Panc1 (cell line): ENCODE measurements around the gene R3HDM2.

Source experiments
- TF ChIP-seq, protein P1 (sequence below): fragments of 450-650 bp; IDR thresholded peaks from 2 replicates; pipeline ENCODE4 v1.5.1; 2017; ENCODE audit warnings: mild to moderate bottlenecking
- TF ChIP-seq, protein P2 (sequence below), 2 experiments: IDR thresholded peaks; 2 replicates each; pipeline ENCODE4 v1.6.1; 2011 to 2012; ENCODE audit warnings: low read depth in 2 of 2, control low read depth in 1 of 2, low read length in 1 of 2, mild to moderate bottlenecking in 1 of 2, moderate library complexity in 1 of 2; ENCODE audit not compliant: insufficient read depth in 1 of 2

DNA sequence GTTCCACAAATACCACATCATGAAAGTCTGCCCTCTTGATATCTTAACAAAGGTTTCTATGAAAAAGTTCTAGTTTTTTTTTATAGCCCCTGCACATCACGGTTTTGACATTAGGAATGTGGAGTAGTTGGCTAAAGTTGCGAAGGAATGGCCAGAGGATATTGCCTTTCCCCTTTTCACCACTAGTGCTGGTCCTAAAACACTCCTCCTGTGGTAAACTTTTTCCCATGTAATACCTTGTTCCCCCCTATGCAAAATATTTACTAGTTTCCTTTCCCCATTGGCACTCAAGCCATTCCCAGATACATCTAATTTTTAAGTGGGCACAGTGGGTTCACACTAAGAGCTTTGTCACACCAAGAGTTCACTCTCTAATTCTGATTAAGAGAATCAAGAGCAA is 33.4 kb downstream of the R3HDM2 start:
- TF ChIP-seq, protein P1, sequence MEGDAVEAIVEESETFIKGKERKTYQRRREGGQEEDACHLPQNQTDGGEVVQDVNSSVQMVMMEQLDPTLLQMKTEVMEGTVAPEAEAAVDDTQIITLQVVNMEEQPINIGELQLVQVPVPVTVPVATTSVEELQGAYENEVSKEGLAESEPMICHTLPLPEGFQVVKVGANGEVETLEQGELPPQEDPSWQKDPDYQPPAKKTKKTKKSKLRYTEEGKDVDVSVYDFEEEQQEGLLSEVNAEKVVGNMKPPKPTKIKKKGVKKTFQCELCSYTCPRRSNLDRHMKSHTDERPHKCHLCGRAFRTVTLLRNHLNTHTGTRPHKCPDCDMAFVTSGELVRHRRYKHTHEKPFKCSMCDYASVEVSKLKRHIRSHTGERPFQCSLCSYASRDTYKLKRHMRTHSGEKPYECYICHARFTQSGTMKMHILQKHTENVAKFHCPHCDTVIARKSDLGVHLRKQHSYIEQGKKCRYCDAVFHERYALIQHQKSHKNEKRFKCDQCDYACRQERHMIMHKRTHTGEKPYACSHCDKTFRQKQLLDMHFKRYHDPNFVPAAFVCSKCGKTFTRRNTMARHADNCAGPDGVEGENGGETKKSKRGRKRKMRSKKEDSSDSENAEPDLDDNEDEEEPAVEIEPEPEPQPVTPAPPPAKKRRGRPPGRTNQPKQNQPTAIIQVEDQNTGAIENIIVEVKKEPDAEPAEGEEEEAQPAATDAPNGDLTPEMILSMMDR = no peak
- TF ChIP-seq, protein P2, sequence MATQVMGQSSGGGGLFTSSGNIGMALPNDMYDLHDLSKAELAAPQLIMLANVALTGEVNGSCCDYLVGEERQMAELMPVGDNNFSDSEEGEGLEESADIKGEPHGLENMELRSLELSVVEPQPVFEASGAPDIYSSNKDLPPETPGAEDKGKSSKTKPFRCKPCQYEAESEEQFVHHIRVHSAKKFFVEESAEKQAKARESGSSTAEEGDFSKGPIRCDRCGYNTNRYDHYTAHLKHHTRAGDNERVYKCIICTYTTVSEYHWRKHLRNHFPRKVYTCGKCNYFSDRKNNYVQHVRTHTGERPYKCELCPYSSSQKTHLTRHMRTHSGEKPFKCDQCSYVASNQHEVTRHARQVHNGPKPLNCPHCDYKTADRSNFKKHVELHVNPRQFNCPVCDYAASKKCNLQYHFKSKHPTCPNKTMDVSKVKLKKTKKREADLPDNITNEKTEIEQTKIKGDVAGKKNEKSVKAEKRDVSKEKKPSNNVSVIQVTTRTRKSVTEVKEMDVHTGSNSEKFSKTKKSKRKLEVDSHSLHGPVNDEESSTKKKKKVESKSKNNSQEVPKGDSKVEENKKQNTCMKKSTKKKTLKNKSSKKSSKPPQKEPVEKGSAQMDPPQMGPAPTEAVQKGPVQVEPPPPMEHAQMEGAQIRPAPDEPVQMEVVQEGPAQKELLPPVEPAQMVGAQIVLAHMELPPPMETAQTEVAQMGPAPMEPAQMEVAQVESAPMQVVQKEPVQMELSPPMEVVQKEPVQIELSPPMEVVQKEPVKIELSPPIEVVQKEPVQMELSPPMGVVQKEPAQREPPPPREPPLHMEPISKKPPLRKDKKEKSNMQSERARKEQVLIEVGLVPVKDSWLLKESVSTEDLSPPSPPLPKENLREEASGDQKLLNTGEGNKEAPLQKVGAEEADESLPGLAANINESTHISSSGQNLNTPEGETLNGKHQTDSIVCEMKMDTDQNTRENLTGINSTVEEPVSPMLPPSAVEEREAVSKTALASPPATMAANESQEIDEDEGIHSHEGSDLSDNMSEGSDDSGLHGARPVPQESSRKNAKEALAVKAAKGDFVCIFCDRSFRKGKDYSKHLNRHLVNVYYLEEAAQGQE (IDR thresholded peaks at IDR 0.05; ENCODE audit: insufficient read depth in 1 of 2, low read depth in 2 of 2, low read length in 1 of 2) = no peak
